DMS114 treated with DMSO at 0.1 percent for 48 hours (cell line): Measurements from ENCODE around the gene PRORP.
A peak's percentile ranks its signal among the peaks of the same experiment; 100 is the strongest.
"Not testable (repeated sequence)": the region's sequence is repeated elsewhere in the genome, so short reads cannot be mapped to it uniquely, and the experiment has no call there.

ENCODE experiments used
- DNase-seq: peaks from one replicate; lab custom pipeline; 2025; ENCODE audit not compliant: unreplicated experiment; lab: John Stamatoyannopoulos, UW

The PRORP gene

GRCh38 chr14:35121887-35122695 lies at the start of gene PRORP, which contains the start of gene PPP2R3C:
TSS of gene PRORP (plus strand) at chr14:35122552. CDS start at chr14:35123246, 694 bp downstream.
TSS of gene PPP2R3C (minus strand) at chr14:35121990. CDS start at chr14:35121959, 31 bp downstream.
- DNase-seq: peak; percentile 91

GRCh38 chr14:35073486-35073885 lies 48.9 kb upstream of the PRORP start:
- no peak for DNase-seq

GRCh38 chr14:35078082-35078481 lies 44.3 kb upstream of the PRORP start:
- no peak for DNase-seq

GRCh38 chr14:35079742-35080141 lies 42.6 kb upstream of the PRORP start:
- no peak for DNase-seq

GRCh38 chr14:35083530-35084150 lies 38.7 kb upstream of the PRORP start:
- no peak for DNase-seq

GRCh38 chr14:35085441-35085840 lies 36.9 kb upstream of the PRORP start:
- no peak for DNase-seq

GRCh38 chr14:35088514-35088913 lies 33.8 kb upstream of the PRORP start:
- DNase-seq: no peak

GRCh38 chr14:35094645-35095044 lies 27.7 kb upstream of the PRORP start:
- not testable (repeated sequence) for DNase-seq

- no peak for DNase-seq
Measured at GRCh38 chr14:35107866-35108265, 14.5 kb upstream of the PRORP start.

GRCh38 chr14:35112641-35113040 lies 9.7 kb upstream of the PRORP start:
- no peak for DNase-seq

GRCh38 chr14:35113308-35113950 lies 8.9 kb upstream of the PRORP start:
- no peak for DNase-seq

- DNase-seq: no peak
Measured at GRCh38 chr14:35114036-35114435, 8.3 kb upstream of the PRORP start.

- no peak for DNase-seq
Measured at GRCh38 chr14:35116242-35116641, 6.1 kb upstream of the PRORP start.

- DNase-seq: no peak
Measured at GRCh38 chr14:35117112-35117511, 5.2 kb upstream of the PRORP start.

GRCh38 chr14:35121026-35121886 lies 1.1 kb upstream of the PRORP start:
- no peak for DNase-seq

- peak; percentile 41 for DNase-seq
Measured at GRCh38 chr14:35122696-35123387, 490 bp downstream of the PRORP start.

GRCh38 chr14:35123388-35123703 lies 994 bp downstream of the PRORP start:
- DNase-seq: no peak

- DNase-seq: no peak
Measured at GRCh38 chr14:35124127-35124526, 1.8 kb downstream of the PRORP start.

GRCh38 chr14:35133542-35134328 lies 11.4 kb downstream of the PRORP start:
- no peak for DNase-seq
